Hematopoietic multipotent progenitor cell (in vitro differentiated cells): Measurements from ENCODE around the gene CCDC78. TPM values are rescaled to one million over a fixed set of nuclear protein-coding genes. Genes with fewer than 3 reads are reported as not detected.

Experiments used
- DNase-seq, 3 donors: peaks; one replicate each; pipeline ENCODE4 v3.0.0-alpha.2; 2011 to 2015; ENCODE audit warnings: low read depth in 2 of 3, low spot score in 2 of 3
- total RNA-seq: library from RNA; depleted of rRNA; stranded (reverse); fragments of >200 nt; gene quantifications from one replicate; pipeline ENCODE4 v1.2.3, GENCODE V29; 2012

The CCDC78 gene
- total RNA-seq, 1 donor, result 2.7 TPM

DNA sequence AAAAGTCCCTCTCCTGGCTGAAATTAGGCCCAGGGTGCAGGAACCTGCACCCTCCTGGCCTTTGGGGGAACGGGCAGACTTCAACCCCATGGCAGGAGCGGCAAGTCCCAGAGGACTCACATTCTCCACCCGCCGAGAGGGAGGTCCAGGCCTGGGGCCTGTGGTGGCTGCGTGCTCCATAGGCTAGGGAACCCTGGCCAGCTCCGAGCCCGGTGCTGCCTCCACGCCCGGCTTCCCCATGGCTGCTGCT is 130 bp downstream of the CCDC78 start:
- no peak for DNase-seq

- no peak for DNase-seq
Measured at GRCh38 chr16:725463-726187, 618 bp downstream of the CCDC78 start.

- no peak for DNase-seq
Measured at GRCh38 chr16:725041-725376, 1.2 kb downstream of the CCDC78 start.

- DNase-seq, result no peak
Measured at GRCh38 chr16:724188-725040, 1.8 kb downstream of the CCDC78 start.

GRCh38 chr16:723695-724094 is 2.5 kb downstream of the CCDC78 start:
- DNase-seq, result no peak

DNA sequence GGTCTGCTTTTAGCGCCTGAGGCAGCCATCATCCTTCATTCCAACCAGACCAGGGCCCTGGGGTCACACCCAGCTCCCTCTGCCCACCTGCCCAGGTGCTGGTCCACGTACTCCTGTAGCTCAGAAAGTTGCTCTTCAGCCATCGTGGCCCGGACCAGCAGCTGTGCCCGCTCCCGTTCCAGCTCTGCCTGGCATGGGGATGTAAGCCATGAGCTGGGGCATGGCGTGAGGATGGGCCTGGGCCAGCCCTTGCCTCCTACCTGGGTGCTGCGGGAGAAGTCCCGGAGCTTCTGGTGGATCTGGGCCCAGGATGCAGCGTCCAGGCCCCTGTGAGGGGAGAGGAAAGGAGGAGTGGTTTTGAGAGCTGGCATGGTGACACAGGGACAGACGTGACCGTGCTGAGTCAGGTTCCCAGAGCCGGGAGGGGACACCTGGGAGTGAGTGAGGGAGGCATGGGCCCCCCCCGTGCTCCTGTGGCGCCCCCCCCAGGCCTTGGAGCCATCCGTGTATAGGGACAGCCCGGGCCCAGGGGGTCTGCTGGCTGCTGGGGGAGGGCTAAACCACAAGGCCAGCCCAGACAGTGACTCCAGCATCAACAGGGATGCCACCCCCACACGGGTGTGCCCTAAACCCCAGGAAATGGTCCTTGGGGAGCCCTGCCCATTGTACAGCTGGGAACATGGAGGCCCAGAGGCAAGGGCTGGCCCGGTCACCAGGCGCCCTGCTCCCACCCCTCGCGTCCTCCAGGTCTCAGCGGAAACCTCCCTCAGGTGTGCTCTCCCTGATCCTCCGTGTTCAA is 3.2 kb downstream of the CCDC78 start:
- DNase-seq, result no peak

DNA sequence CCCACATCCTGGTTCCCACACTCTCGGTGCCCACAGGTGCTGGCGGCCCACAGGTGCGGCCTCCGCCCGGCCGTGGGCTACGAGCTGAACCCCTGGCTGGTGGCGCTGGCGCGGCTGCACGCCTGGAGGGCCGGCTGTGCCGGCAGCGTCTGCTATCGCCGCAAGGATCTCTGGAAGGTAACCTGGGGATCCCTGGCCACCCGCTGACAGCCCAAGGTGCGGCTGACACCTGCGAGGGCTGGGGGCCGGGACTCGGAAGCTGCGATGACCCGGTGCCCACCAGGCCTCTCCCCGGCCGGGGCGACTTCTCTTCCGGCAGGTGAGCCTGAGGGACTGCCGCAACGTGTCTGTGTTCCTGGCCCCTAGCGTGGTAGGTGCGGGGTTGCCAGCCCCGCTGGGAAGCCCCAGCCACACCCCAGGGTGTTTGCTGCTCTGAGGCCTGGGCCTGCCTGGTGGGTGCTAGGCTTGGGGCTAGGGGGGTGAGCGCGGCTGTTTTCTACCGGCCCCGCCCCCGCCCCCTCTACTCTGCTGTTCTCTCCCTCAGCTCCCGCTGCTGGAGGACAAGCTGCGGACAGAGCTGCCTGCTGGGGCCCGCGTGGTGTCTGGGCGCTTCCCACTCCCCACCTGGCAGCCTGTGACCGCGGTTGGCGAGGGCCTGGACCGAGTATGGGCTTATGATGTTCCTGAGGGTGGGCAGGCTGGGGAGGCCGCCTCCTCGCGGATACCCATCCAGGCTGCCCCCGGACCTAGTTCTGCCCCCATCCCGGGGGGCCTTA is 4.3 kb downstream of the CCDC78 start:
- no peak for DNase-seq

GRCh38 chr16:720990-721764 is 5.1 kb downstream of the CCDC78 start, which contains the start of gene ANTKMT:
Gene ANTKMT (plus strand): TSS chr16:721146. CDS start chr16:721275, 129 bp downstream.
- DNase-seq, result peak; percentile 62 to 87 (median 85)

DNA sequence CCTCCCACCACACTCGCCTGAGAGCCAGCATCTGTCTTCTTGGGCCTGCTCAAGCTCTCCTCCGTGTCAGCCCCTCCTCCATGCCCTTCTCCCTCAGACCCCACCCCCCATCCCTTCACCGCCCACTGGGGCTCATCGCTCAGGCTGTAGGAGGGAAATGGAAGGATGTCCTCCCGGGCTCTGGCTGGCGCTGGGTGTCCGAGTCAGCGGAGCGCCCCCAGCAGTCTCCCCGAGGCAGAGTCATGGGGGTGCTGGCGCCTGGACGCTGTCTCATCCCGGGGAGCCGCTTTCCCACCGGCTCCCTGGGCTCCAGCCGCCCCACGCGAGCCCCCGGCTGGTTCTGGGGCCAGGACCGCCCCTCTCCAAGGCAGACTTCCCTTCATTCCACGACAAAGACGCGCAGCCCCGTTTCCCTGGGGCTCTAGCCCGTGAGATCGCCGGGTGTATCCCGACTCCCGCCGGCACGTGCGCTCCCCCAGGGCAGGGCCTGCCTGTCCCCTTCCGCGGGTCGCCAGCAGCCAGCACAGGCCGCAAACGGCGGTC is 5.7 kb downstream of the CCDC78 start:
- peak in 1 of 3 donors; percentile 53 for DNase-seq

GRCh38 chr16:719815-720446 is 6.3 kb downstream of the CCDC78 start:
- DNase-seq, result no peak

DNA sequence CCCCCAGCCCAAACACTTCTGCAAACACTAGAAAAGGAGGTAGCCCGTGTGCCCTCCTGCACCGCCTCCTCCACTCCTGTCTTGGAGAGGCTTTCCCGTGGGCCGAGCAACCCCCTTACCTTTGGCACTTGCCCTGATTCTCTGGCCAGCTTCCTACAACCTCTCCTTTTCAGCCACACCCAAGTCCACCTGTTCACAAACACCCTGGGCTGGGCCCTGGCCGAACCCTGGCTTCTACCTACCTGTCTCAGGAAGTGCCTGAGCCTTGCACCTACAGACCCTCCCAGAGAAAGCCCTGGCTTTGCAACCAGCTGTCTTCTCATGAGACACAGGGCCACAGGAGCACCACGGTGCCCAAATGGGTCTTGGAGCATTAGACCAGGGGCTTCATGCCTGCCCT is 7.3 kb downstream of the CCDC78 start:
- DNase-seq, result no peak

- DNase-seq, result no peak
Measured at GRCh38 chr16:718389-718788, 7.9 kb downstream of the CCDC78 start.

- DNase-seq, result no peak
Measured at GRCh38 chr16:717450-718245, 8.6 kb downstream of the CCDC78 start.

DNA sequence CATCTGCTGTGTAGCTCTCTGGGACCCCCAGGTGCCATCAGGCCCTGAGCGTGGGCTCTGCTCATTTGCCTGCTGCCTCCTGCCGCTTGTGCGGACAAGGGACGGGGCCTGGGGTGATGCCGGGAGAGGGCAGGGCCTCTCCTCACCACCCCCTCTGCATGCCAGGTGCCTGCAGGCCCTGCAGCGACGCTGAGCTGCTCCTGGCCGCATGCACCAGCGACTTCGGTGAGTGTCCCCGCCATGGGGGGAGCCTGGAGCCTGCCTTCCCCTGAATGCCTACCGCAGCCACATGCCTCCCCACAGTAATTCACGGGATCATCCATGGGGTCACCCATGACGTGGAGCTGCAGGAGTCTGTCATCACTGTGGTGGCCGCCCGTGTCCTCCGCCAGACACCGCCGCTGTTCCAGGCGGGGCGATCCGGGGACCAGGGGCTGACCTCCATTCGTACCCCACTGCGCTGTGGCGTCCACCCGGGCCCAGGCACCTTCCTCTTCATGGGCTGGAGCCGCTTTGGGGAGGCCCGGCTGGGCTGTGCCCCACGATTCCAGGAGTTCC is 9.4 kb downstream of the CCDC78 start:
- no peak for DNase-seq

GRCh38 chr16:716200-716568 is 10.1 kb downstream of the CCDC78 start:
- DNase-seq, result no peak

GRCh38 chr16:715477-716199 is 10.6 kb downstream of the CCDC78 start:
- no peak for DNase-seq
